Endodermal cell (in vitro differentiated cells): ENCODE results near the gene GALNT9. TPM values are rescaled to one million over a fixed set of nuclear protein-coding genes. Genes with fewer than 3 reads are reported as not detected.

Source experiments
- DNase-seq: peaks from one replicate; pipeline ENCODE4 v3.0.0-alpha.2; 2017
- H3K27ac ChIP-seq: 2 replicates; pipeline ENCODE4 v1.5.1; 2013; ENCODE audit warnings: mild to moderate bottlenecking, low read depth, low read length, moderate library complexity
- H3K27me3 ChIP-seq: 2 replicates; pipeline ENCODE4 v1.6.1; 2013; ENCODE audit warnings: mild to moderate bottlenecking, low read length, moderate library complexity; ENCODE audit not compliant: insufficient read depth, control insufficient read depth, poor library complexity, severe bottlenecking
- H3K36me3 ChIP-seq: 2 replicates; pipeline ENCODE4 v1.7.0; 2013; ENCODE audit warnings: mild to moderate bottlenecking, low read length, moderate library complexity; ENCODE audit not compliant: control insufficient read depth, insufficient read depth
- H3K4me1 ChIP-seq: one replicate; pipeline ENCODE4 v1.7.0; 2013; ENCODE audit warnings: low read length; ENCODE audit not compliant: control insufficient read depth, insufficient read depth
- H3K4me3 ChIP-seq: 2 replicates; pipeline ENCODE4 v1.5.1; 2013; ENCODE audit warnings: mild to moderate bottlenecking, low read length, moderate library complexity
- H3K9ac ChIP-seq: 2 replicates; pipeline ENCODE4 v1.6.1; 2013; ENCODE audit warnings: mild to moderate bottlenecking, low read length, moderate library complexity; ENCODE audit not compliant: poor library complexity, severe bottlenecking; ENCODE audit errors: extremely low read depth
- H3K9me3 ChIP-seq: 2 replicates; pipeline ENCODE4 v1.6.1; 2013; ENCODE audit warnings: mild to moderate bottlenecking, low read length, moderate library complexity; ENCODE audit not compliant: control insufficient read depth
- H3K27ac Mint-ChIP-seq: 2 replicates; pipeline ENCODE4 v1.8.0; 2020; ENCODE audit warnings: mixed read lengths
- H3K27me3 Mint-ChIP-seq: 2 replicates; pipeline ENCODE4 v1.8.0; 2021; ENCODE audit warnings: mild to moderate bottlenecking, mixed read lengths; ENCODE audit not compliant: insufficient read depth
- H3K36me3 Mint-ChIP-seq: 2 replicates; pipeline ENCODE4 v1.8.0; 2020; ENCODE audit warnings: low read depth, mixed read lengths
- H3K4me1 Mint-ChIP-seq: 2 replicates; pipeline ENCODE4 v1.8.0; 2020; ENCODE audit warnings: mixed read lengths
- H3K4me3 Mint-ChIP-seq: 2 replicates; pipeline ENCODE4 v1.8.0; 2020; ENCODE audit warnings: mild to moderate bottlenecking, moderate library complexity, mixed read lengths
- H3K9me3 Mint-ChIP-seq: 2 replicates; pipeline ENCODE4 v1.8.0; 2020; ENCODE audit warnings: mild to moderate bottlenecking, mixed read lengths
- CTCF ChIP-seq: fragments of 200-600 bp; sonication (generic); conservative IDR thresholded peaks from 2 replicates; pipeline ENCODE4 v1.5.0; 2021; ENCODE audit warnings: antibody characterized with exemption, mild to moderate bottlenecking
- WGBS, 2 experiments: methylation state at CpG; one replicate each; pipeline versions ENCODE4 v1.1.5 to v1.1.7; 2013; ENCODE audit warnings: missing lambda C conversion rate in 2 of 2, mixed read lengths in 1 of 2; ENCODE audit not compliant: insufficient coverage in 1 of 2, insufficient read length in 1 of 2; 5-methylcytosine and 5-hydroxymethylcytosine counted together
- total RNA-seq, 2 donors: library from RNA; stranded (reverse); fragmentation: NEBNext Ultra II Directional in 1 of 2; extraction: Animal tissue kit (Norgen Biotek cat#: 25700) in 1 of 2; gene quantifications; 2 replicates in 1 of 2; 3 replicates in 1 of 2; pipeline ENCODE4 v1.2.1, GENCODE V29; 2021

GALNT9 gene
- total RNA-seq, 2 donors from 2014 or later, result 0.13 TPM; not detected in 1

GRCh38 chr12:132182711-132183365 lies 146.6 kb downstream of the GALNT9 start:
- H3K9ac ChIP-seq, result no peak overlapping the region
- H3K4me3 ChIP-seq, result no peak overlapping the region
- Mint-ChIP-seq H3K4me3 (no peak overlapping the region), H3K27ac (no peak overlapping the region), H3K27me3 (peaks cover 75% of the 10 kb centered on the region), H3K9me3 (peaks cover 3% of the 10 kb centered on the region), H3K36me3 (no peaks in the 10 kb centered on the region), H3K4me1 (no peaks in the 10 kb centered on the region)
- H3K4me1 ChIP-seq, result no peaks in the 10 kb centered on the region
- H3K27ac ChIP-seq, result no peak overlapping the region
- no peaks in the 10 kb centered on the region for H3K9me3 ChIP-seq
- no peak for DNase-seq
- no peak for TF ChIP-seq CTCF
- H3K27me3 ChIP-seq, result no peaks in the 10 kb centered on the region
- 75% methylated on average over 9 to 10 of the region's 10 CpGs for WGBS, 2 experiments
- no peaks in the 10 kb centered on the region for H3K36me3 ChIP-seq

- no peaks in the 10 kb centered on the region for H3K4me1 Mint-ChIP-seq
- peaks cover 3% of the 10 kb centered on the region for H3K9me3 Mint-ChIP-seq
- H3K4me1 ChIP-seq, result no peaks in the 10 kb centered on the region
- TF ChIP-seq CTCF, result no peak
- no peak overlapping the region for H3K4me3 ChIP-seq
- H3K27ac ChIP-seq, result no peak overlapping the region
- no peak overlapping the region for H3K4me3 Mint-ChIP-seq
- no peaks in the 10 kb centered on the region for H3K9me3 ChIP-seq
- H3K9ac ChIP-seq, result no peak overlapping the region
- H3K27ac Mint-ChIP-seq, result no peak overlapping the region
- no peaks in the 10 kb centered on the region for H3K27me3 ChIP-seq
- DNase-seq, result no peak
- no peaks in the 10 kb centered on the region for H3K36me3 Mint-ChIP-seq
- H3K36me3 ChIP-seq, result no peaks in the 10 kb centered on the region
- peaks cover 74% of the 10 kb centered on the region for H3K27me3 Mint-ChIP-seq
- 92 to 94% methylated on average over 17 to 21 of the region's 21 CpGs for WGBS, 2 experiments
Observed at GRCh38 chr12:132182206-132182710, 147.1 kb downstream of the GALNT9 start.

- WGBS, 2 experiments, result 87 to 98% methylated on average over 9 to 25 of the region's 33 CpGs
- no peak for DNase-seq
- peaks cover 73% of the 10 kb centered on the region for H3K27me3 Mint-ChIP-seq
- no peaks in the 10 kb centered on the region for H3K9me3 ChIP-seq
- no peak for TF ChIP-seq CTCF
- no peaks in the 10 kb centered on the region for H3K27me3 ChIP-seq
- H3K9ac ChIP-seq, result no peak overlapping the region
- no peaks in the 10 kb centered on the region for H3K36me3 Mint-ChIP-seq
- no peak overlapping the region for H3K4me3 ChIP-seq
- H3K9me3 Mint-ChIP-seq, result peaks cover 3% of the 10 kb centered on the region
- no peak overlapping the region for H3K4me3 Mint-ChIP-seq
- no peak overlapping the region for H3K27ac Mint-ChIP-seq
- H3K4me1 ChIP-seq, result no peaks in the 10 kb centered on the region
- no peaks in the 10 kb centered on the region for H3K4me1 Mint-ChIP-seq
- no peak overlapping the region for H3K27ac ChIP-seq
- no peaks in the 10 kb centered on the region for H3K36me3 ChIP-seq
Observed at GRCh38 chr12:132181570-132182200, 147.7 kb downstream of the GALNT9 start.
